ENCODE results near the gene SLC38A2. TPM values are rescaled to one million over a fixed set of nuclear protein-coding genes. Genes with fewer than 3 reads are reported as not detected.
"Not testable (repeated sequence)": the region's sequence is repeated elsewhere in the genome, so short reads cannot be mapped to it uniquely, and the experiment has no call there.

Gene SLC38A2
- total RNA-seq, 1 experiment from 2014 or later = 170 TPM

DNA sequence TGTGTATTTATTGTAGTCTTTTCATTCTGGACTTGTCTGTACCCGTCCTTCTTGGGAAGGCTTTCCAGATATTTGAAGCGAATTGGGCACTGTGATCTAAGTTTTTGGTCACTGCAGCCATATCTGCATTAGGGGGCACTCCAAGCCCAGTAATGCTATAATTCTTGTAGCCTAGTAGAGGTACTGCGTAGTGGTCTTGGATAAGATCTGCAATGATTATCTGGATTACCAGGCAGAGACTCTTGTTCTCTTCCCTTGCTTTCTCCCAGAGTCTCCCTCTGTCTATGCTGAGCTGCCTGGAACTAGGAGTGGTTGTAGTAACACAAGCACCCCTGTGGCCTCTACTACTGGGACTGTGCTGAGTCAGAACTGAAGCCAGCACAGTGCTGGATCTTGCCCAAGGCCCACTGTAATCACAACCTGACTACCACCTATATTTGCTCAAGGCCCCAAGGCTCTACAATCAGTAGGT lies 30.0 kb downstream of the SLC38A2 start:
- Mint-ChIP-seq H3K27me3 (ENCODE audit: unreplicated experiment) (no peaks in the 10 kb centered on the region), H3K4me1 (ENCODE audit: low read depth, unreplicated experiment) (peaks cover 17% of the 10 kb centered on the region), H3K36me3 (ENCODE audit: insufficient read depth, unreplicated experiment) (no peaks in the 10 kb centered on the region), H3K4me3 (ENCODE audit: low read depth, unreplicated experiment) (no peak overlapping the region), H3K9me3 (ENCODE audit: low read depth, unreplicated experiment) (no peaks in the 10 kb centered on the region), H3K27ac (ENCODE audit: unreplicated experiment) (peak overlapping the region; percentile 15)
- peak; percentile 23 for DNase-seq
- BruUV-seq (replicated peaks) = no TSS peak
- TF ChIP-seq CTCF (IDR thresholded peaks at IDR 0.05; ENCODE audit: unreplicated experiment) = peak; percentile 30
- CTCF ChIA-PET = no interaction called here
- intact Hi-C loops (cut with micrococcal nuclease; ENCODE audit: unreplicated experiment) = loop anchor here (1.0 to 5.0 kb wide), 4 partner anchors 320 to 680 kb away; no protein-coding TSS in a partner anchor

DNA sequence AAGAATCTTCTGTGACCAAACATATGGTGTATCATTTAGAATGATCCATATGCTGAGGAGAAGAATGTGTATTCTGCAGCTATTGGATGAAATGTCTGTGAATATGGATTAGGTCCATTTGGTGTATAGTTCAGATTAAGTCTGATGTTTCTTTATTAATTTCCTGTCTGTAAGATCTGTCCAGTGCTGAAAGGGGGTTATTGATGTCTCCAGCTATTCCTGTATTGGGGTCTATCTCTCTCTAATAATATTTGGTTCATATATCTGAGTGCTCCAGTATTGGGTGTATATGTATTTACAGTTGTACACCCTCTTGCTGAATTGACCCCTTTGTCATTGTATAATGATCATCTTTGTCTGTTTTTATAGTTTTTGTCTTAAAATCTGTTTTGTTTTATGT lies 33.5 kb downstream of the SLC38A2 start:
- Mint-ChIP-seq H3K27ac (ENCODE audit: unreplicated experiment) (no peak overlapping the region), H3K36me3 (ENCODE audit: insufficient read depth, unreplicated experiment) (no peaks in the 10 kb centered on the region), H3K9me3 (ENCODE audit: low read depth, unreplicated experiment) (peaks cover 2% of the 10 kb centered on the region), H3K4me3 (ENCODE audit: low read depth, unreplicated experiment) (no peak overlapping the region), H3K4me1 (ENCODE audit: low read depth, unreplicated experiment) (peaks cover 17% of the 10 kb centered on the region), H3K27me3 (ENCODE audit: unreplicated experiment) (no peaks in the 10 kb centered on the region)
- TF ChIP-seq CTCF (IDR thresholded peaks at IDR 0.05; ENCODE audit: unreplicated experiment) = no peak
- CTCF ChIA-PET = no interaction called here
- BruUV-seq (replicated peaks) = no TSS peak
- DNase-seq = no peak
- intact Hi-C loops (cut with micrococcal nuclease; ENCODE audit: unreplicated experiment) = no loop called here

DNA sequence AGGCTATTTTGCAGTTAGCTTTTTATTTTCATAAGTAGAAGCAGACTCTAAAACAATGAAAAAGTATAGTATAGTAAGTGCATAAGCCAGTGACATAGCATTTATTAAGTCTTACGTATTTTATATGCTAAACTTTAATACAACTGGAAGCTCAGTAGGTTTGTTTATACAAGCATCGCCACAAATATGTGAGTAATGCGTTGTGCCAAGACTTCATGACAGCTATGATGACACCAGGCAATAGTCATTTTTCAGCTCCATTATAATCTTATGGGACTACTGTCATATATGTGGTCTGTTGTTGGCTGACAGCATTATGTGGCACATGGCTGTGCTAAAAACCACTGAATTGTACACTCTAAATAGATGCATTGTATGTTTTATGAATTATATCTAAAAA lies 40.3 kb downstream of the SLC38A2 start:
- no peak for TF ChIP-seq CTCF (IDR thresholded peaks at IDR 0.05; ENCODE audit: unreplicated experiment)
- intact Hi-C loops (cut with micrococcal nuclease; ENCODE audit: unreplicated experiment) = no loop called here
- CTCF ChIA-PET = no interaction called here
- Mint-ChIP-seq H3K9me3 (ENCODE audit: low read depth, unreplicated experiment) (peaks cover 6% of the 10 kb centered on the region), H3K4me1 (ENCODE audit: low read depth, unreplicated experiment) (no peaks in the 10 kb centered on the region), H3K36me3 (ENCODE audit: insufficient read depth, unreplicated experiment) (no peaks in the 10 kb centered on the region), H3K27me3 (ENCODE audit: unreplicated experiment) (no peaks in the 10 kb centered on the region), H3K27ac (ENCODE audit: unreplicated experiment) (no peak overlapping the region), H3K4me3 (ENCODE audit: low read depth, unreplicated experiment) (no peak overlapping the region)
- no peak for DNase-seq
- no TSS peak for BruUV-seq (replicated peaks)

GRCh38 chr12:46325075-46325474 lies 47.5 kb downstream of the SLC38A2 start:
- H3K4me3 Mint-ChIP-seq (ENCODE audit: low read depth, unreplicated experiment); H3K27me3 Mint-ChIP-seq (ENCODE audit: unreplicated experiment); H3K9me3 Mint-ChIP-seq (ENCODE audit: low read depth, unreplicated experiment); BruUV-seq (replicated peaks); H3K27ac Mint-ChIP-seq (ENCODE audit: unreplicated experiment); DNase-seq; CTCF ChIA-PET; H3K36me3 Mint-ChIP-seq (ENCODE audit: insufficient read depth, unreplicated experiment); H3K4me1 Mint-ChIP-seq (ENCODE audit: low read depth, unreplicated experiment); intact Hi-C loops (cut with micrococcal nuclease; ENCODE audit: unreplicated experiment): not testable (repeated sequence)

DNA sequence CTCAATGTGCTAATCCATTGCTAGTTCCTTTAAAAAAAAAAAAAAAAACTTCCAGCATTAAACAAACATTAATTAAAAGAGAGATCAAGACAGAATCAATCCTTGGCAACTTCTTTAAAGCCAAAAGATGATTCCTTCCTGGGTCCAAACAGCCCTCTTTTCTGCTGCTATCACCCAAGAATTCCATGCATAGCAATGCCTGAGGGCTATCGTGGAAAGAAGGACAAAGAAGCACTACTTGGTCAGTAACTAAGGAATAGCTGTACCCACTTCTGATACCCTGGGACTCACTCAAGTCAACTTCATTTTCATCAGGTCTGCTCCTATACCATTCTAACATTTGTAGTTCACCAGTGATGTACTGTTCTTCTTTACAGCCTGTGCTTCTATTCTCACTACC lies 51.8 kb downstream of the SLC38A2 start:
- no TSS peak for BruUV-seq (replicated peaks)
- no peaks in the 10 kb centered on the region for H3K4me1 Mint-ChIP-seq (ENCODE audit: low read depth, unreplicated experiment)
- no peak for DNase-seq
- H3K9me3 Mint-ChIP-seq (ENCODE audit: low read depth, unreplicated experiment) = no peaks in the 10 kb centered on the region
- H3K4me3 Mint-ChIP-seq (ENCODE audit: low read depth, unreplicated experiment) = no peak overlapping the region
- no peak overlapping the region for H3K27ac Mint-ChIP-seq (ENCODE audit: unreplicated experiment)
- no peak for TF ChIP-seq CTCF (IDR thresholded peaks at IDR 0.05; ENCODE audit: unreplicated experiment)
- intact Hi-C loops (cut with micrococcal nuclease; ENCODE audit: unreplicated experiment) = no loop called here
- H3K36me3 Mint-ChIP-seq (ENCODE audit: insufficient read depth, unreplicated experiment) = no peaks in the 10 kb centered on the region
- H3K27me3 Mint-ChIP-seq (ENCODE audit: unreplicated experiment) = no peaks in the 10 kb centered on the region
- CTCF ChIA-PET = no interaction called here
